GM18868 (cell line): ENCODE data around the gene BTBD18.
A peak's percentile ranks its signal among the peaks of the same experiment; 100 is the strongest.
"Not testable (repeated sequence)": the region's sequence is repeated elsewhere in the genome, so short reads cannot be mapped to it uniquely, and the experiment has no call there.

Source experiments
- ATAC-seq: cut with Tn5 transposase; IDR thresholded peaks from one replicate; pipeline ENCODE4 v1.9.1; 2021; ENCODE audit warnings: mild to moderate bottlenecking, moderate library complexity; ENCODE audit not compliant: unreplicated experiment

Gene BTBD18

DNA sequence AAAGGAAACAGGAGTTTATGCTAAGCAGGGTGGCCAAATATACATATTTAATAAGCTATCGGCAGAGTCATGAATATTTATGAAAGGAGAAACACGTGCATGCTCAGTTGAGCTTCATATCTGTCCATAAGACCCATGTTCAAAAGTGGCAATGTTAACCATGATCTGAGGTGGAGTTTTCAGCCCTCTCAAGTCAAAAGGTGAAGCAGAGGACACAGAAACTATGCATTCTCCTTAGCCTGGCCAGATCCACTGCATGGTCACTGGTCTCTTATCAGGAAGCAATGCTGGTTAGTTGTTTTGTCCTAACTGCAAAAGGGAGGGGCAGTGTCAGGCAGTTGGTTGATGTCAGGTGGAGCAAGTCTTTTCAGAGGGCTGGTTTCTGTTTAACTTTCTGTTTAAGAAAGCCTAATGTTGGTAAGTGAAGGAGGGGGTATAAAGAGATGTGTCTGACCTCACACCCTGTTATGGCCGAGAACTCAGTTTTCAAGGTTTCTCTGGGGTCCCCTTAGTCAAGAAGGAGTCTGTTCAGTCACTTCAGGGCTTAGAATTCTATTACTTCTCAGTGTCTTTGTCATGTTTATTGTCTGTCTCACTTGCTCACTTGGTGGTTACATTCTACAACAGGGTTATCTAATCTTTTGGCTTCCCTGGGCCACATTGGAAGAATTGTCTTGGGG, 15.9 kb downstream of the BTBD18 start:
- ATAC-seq, result no peak

DNA sequence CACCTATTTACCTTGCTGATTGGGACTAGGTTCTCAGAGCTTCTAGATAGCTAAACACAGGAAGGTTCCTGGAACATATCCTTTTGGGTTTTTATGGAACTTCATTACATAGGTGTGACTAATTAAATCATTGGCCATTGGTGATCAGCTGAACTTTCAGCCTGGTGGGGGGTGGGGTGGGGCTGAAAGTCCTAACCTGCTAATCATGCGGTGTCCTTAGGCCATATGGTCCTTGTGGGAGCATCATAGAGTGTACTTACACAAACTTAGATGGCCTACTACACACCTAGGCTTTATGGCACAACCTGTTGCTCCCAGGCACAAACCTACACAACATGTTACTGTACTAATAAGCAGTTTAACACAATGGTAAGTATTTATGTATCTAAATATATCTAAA, 19.0 kb downstream of the BTBD18 start:
- no peak for ATAC-seq

DNA sequence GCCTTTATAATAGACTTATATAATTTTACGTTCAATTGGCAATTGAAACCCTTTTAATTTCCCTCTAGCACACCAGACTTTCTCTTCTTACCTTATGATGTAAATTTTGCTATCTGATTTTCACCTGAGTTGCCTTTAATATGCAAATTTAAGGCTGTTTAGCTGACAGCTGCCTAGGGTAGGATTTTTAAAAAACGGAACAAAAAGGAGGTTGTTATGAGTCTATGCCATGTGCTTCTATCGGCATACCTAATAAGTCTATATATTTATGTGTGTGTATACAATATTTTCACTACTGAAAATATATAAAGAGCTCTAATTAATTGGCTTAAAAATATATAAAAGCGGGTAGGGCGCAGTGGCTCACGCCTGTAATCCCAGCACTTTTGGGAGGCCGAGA, 22.1 kb downstream of the BTBD18 start:
- no peak for ATAC-seq

DNA sequence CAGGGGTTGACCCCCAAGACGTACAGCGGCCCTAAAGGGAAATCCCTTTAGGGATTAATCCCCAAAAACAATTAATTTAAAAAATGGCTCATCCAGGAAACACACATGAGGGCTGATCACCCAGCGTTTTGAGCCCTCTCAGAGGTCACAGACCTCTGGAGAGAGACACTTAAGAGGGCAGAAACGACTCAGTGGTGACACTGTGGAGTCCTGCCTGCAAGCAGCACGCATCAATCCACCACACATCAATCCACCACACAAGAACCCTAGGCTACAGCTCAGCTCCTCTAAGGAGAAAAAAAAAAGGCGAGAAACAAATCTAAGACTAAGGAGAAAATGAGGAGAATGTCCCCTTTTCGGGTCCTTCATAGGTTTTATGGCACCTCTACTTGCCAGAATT, 22.8 kb downstream of the BTBD18 start:
- no peak for ATAC-seq

DNA sequence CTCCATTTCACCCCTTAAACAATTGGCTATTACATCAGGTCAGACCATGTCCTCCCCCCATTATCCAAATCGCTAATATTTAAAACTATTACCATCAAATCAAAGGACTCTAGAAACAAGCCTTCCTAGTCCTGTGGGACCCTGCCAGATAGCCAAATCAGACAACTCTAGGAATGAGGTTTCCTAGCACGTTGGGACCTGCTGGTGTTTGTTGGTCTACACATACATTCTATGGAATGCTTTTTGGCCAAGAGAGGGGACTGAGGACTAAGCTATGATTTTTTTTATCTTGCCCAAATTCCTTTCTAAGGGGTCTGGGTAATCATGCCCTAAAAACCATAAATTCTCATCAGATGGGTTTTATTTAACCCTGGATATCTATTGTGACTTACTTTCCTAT, 24.4 kb downstream of the BTBD18 start:
- ATAC-seq, result no peak

DNA sequence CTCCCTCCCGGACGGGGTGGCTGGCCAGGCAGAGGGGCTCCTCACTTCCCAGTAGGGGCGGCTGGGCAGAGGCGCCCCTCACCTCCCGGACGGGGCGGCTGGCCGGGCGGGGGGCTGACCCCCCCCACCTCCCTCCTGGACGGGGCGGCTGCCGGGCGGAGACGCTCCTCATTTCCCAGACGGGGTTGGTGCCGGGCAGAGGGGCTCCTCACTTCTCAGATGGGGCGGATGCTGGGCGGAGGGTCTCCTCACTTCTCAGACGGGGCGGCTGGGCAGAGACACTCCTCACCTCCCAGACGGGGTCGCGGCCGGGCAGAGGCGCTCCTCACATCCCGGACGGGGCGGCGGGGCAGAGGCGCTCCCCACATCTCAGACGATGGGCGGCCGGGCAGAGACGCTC, 34.9 kb downstream of the BTBD18 start:
- not testable (repeated sequence) for ATAC-seq

DNA sequence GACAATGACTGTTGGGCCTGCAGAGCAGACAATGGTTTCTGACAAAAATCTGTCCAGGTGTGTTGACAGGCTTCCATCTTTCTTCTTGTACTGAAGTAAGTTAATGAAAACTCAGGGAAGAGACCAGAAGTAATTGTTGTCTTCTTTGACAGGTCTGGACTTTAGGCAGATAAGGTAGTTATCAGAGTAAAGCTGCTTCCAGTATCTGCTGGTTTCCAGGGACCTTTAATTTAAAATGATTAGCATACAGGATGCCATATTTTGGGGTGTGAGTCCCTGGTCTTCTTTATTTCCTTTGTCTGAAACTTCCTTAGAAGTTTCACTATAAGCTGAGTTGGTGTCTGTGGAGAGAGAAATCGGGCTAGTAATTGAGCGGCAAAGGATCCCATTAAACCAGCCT, 37.8 kb downstream of the BTBD18 start:
- ATAC-seq, result no peak

DNA sequence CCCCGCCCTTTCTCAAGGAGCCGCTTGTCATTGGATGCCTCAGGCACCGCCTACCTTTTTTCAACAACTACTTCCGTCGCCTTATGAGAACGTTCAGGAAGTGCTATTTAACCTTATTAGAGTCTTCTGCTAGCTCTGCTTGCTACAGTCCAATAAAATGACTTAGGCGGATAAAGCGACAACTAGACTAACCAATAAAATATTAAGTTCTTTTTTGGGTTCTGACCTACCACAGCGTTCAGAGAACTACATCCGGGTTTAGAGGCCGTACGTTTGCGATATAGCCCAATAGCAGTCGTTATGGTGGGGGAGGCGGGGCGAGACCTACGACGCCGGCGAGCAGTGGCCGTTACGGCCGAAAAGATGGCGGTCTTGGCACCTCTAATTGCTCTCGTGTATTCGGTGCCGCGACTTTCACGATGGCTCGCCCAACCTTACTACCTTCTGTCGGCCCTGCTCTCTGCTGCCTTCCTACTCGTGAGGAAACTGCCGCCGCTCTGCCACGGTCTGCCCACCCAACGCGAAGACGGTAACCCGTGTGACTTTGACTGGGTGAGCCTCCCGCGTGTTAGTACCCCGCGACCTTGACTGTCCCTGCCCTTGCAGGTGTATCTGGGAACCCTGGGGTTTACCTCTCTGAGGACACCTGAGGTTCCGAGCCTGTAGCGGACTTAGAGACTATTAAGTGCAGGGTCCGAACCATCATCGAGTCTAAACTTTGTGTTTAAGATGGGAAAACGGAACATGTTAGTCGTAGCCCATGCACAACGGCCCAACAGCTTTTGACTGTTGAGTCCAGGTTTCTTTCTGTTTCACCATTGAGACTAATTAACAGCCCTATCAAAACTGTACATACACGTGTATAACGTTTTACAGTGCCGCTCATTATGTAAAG, 39.1 kb downstream of the BTBD18 start, which contains the start of gene TMX2:
TMX2 (plus strand) TSS at position 338 of the 895 bp plus-strand sequence; CDS start at position 364, 26 bp downstream.
- peak; percentile 93 for ATAC-seq

DNA sequence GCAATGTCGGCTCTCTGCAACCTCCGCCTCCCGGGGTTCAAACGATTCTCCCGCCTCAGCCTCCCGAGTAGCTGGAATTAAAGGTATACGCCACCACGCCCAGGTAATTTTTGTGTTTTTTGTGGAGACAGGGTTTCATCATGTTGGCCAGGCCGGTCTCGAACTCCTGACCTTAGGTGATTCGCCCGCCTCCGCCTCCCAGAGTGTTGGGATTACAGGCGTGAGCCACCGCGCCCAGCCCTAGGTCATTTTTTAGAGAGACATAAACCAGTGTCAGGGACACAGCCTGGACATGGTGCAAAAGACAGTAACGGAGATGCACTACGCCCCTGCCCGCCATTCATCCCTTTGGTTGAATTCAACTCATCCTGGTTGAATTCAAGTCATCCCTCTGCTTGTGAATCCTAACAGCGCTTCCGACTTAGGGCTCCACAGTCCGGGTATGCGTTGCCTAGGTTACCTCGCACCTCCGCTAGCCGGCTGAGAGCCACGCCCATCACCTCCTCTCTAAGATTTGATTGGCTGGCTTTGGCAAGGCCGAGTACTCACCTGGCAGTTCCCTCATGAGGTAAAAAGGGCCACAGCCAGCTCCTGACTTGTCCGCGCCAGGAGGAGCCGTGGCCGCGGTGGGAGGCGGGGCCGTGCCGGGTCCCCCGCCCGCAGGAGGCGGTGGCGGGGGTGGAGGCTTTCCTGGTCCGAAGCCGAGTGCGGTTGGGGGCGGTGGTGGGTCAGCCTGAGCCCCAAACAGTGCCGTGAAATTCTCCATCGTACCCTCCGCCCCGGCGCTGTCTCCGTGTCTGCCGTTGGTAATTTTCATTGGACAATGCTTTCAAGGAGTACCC, 40.0 kb downstream of the BTBD18 start, which contains the start of gene MED19:
MED19 (minus strand) TSS at position 802 of the 842 bp plus-strand sequence; CDS start at position 766, 36 bp downstream.
- peak; percentile 41 for ATAC-seq

DNA sequence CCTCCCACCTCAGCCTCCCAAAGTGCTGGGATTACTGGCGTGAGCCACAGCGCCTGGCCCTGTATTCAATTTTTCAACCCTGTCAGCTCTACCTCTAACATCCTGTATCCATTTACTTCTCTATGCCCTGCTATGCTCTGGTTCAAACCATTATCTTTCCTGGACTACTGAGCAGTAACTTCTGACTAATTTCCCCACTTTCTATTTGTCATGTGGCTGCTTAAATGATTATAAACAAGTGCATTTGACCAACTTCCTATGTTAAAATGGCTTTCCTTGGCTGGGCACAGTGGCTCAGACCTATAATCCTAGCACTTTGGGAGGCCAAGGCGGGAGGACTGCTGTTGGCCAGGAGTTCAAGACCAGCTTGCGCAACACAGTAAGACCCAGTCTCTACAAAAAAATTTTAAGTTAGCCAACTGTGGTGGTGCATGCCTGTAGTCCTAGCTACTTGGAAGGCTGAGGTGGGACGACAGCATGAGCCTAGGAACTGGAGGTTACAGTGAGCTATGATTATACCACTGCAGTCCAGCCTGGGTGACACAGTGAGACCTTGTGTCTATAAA, 41.7 kb downstream of the BTBD18 start:
- ATAC-seq, result no peak

DNA sequence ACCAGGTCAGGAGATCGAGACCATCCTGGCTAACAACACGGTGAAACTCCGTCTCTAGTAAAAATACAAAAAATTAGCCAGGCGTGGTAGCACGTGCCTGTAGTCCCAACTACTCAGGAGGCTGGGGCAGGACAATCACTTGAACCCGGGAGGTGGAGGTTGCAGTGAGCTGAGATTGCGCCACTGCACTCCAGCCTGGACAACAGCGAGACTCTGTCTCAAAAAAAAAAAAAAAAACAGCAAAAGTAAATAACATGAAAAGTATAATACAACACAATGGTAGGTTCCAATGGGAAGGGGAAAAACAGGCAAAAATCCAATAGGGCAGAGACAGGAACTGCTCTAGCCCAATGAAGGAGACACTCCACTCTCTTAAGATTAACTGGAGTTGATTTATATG, 46.2 kb downstream of the BTBD18 start:
- not testable (repeated sequence) for ATAC-seq

DNA sequence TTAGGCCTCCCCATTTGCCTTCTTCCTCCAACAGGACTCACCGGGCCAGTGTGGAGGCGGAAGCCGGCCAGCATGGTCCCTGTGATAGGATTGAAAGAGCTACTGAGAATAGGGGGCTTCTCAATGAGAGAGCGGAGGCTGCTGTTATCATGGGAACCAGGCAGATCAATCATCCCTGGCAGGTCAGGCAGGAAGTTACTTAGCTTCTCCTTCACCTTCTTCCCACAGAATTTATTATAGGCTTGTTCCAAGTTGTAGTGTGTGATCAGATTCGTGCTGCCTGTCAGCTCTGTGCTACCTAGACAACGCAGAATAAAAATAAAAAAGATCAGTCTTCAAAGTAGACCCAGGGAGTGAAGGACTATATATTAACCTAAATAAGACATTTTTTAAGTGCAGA, 46.7 kb downstream of the BTBD18 start:
- ATAC-seq, result no peak

DNA sequence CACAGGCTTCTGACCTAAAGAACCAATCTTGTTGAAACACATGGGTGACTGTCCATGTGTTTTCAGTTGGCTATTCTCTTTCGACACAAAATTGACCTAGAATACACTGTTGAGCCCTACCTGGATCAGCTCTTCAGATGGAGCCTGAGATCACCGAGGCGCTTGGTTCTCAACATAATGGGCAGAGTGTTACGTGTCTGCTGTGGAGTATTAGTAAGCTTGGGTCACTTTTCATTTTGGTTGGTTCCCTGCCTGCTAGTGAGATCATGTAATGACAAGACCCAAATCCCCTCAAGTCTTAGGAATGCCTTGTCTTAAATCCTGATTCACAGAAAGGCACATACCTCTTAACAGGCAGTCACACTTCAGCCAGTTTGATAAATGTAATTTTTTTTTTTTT, 48.3 kb downstream of the BTBD18 start:
- no peak for ATAC-seq

DNA sequence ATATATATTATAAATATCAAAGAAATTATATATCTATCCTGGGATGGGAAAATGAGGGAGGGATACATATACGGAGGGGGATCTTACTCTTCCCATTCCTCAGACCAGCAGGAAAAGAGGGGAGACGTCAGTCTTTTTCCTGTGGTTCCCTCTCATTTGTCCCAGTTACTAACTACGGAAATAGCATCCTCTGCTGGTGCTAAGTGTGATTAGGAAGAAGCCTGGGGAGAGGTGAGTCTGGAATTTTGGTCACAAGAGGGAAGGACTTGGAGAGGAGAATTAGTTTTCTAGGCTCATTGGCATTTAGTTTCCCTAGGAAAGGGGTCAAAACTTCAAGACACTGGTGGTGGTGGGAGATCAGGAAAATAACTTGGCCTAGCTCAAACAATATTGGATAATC, 51.2 kb downstream of the BTBD18 start:
- ATAC-seq, result no peak

DNA sequence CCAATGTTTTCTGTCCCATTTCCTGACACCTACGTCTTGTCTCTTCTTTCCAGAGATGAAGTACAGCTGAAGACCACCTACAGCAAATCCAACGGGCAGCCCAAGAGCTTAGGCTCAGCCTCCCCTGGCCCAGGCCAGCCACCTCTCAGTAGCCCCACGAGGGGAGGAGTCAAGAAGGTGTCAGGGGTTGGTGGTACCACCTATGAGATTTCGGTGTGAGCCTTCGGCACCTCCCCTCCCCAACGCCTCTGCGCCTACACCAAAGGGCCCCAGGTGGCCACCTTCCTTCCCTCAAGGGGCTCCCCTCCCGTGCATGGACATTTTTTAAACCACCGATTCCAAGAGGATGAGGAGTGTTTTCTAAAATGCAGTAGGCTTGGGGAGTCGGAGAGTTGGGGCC, 51.8 kb downstream of the BTBD18 start:
- no peak for ATAC-seq

DNA sequence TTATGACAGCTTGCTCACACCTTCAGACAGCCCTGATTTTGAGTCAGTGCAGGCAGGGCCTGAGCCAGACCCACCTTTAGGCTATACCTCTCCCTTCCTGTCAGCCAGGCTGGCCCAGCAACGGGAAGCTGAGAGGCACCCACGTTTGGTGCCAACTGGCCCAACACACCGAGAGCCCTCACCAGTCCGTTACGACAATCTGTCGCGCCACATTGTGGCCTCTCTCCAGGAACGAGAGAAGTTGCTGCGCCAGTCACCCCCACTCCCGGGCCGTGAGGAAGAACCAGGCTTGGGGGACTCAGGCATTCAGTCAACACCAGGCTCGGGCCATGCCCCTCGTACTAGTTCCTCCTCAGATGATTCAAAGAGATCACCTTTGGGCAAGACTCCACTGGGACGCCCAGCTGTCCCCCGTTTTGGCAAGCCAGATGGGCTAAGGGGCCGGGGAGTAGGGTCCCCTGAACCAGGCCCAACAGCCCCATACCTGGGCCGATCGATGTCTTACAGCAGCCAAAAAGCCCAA, 52.7 kb downstream of the BTBD18 start:
- ATAC-seq, result no peak
